OCI-LY7 (cell line): ENCODE data around the gene COL15A1. TPM values are rescaled to one million over a fixed set of nuclear protein-coding genes. Genes with fewer than 3 reads are reported as not detected.

Experiments used
- BruUV-seq: library from RNA; stranded (reverse); fragments of 400-500 nt; replicated peaks from 2 replicates; lab custom pipeline; 2021; lab: Mats Ljungman, UMichigan
- CTCF ChIA-PET: fragments of 300-600 bp; sonication (Branson Sonifier 250); formaldehyde crosslinking; loops from one replicate; lab custom pipeline; 2022; ENCODE audit warnings: antibody characterized with exemption; ENCODE audit not compliant: unreplicated experiment; lab: Charles Lee
- POLR2A ChIA-PET: fragments of 300-600 bp; sonication (Branson Sonifier 250); formaldehyde crosslinking; loops from one replicate; lab custom pipeline; 2022; ENCODE audit warnings: antibody characterized with exemption; lab: Charles Lee
- DNase-seq: peaks from one replicate; pipeline ENCODE4 v3.0.0-alpha.2; 2015; ENCODE audit warnings: low spot score
- H2AFZ ChIP-seq: fragments of 200-600 bp; sonication (generic), shearing (Covaris generic); 2 replicates; pipeline ENCODE4 v1.6.1; 2014; ENCODE audit warnings: mild to moderate bottlenecking, antibody characterized with exemption, low read length, moderate library complexity
- H3K27ac ChIP-seq: fragments of 200-600 bp; sonication (generic); 2 replicates; pipeline ENCODE4 v1.5.1; 2014; ENCODE audit warnings: mixed run types, low read depth, mild to moderate bottlenecking, moderate library complexity, low read length, inconsistent platforms; ENCODE audit not compliant: poor library complexity, severe bottlenecking
- H3K36me3 ChIP-seq: fragments of 200-600 bp; sonication (generic); 2 replicates; pipeline ENCODE4 v1.6.1; 2014; ENCODE audit warnings: mild to moderate bottlenecking, antibody characterized with exemption, low read length, moderate library complexity, mixed read lengths; ENCODE audit not compliant: insufficient read depth
- H3K4me1 ChIP-seq: fragments of 200-600 bp; sonication (generic); 2 replicates; pipeline ENCODE4 v1.5.1; 2014; ENCODE audit warnings: mild to moderate bottlenecking, low read length; ENCODE audit not compliant: insufficient read depth, poor library complexity, severe bottlenecking
- H3K4me2 ChIP-seq: fragments of 200-600 bp; sonication (generic); 2 replicates; pipeline ENCODE4 v1.6.1; 2014; ENCODE audit warnings: mild to moderate bottlenecking, low read length
- H3K4me3 ChIP-seq: fragments of 200-600 bp; sonication (generic); 2 replicates; pipeline ENCODE4 v1.5.1; 2014; ENCODE audit warnings: mild to moderate bottlenecking, low read depth, low read length; ENCODE audit not compliant: poor library complexity, severe bottlenecking
- H3K79me2 ChIP-seq: fragments of 200-600 bp; sonication (generic); 2 replicates; pipeline ENCODE4 v1.6.1; 2016; ENCODE audit warnings: low read depth, mild to moderate bottlenecking, low read length, moderate library complexity, mixed read lengths; ENCODE audit not compliant: insufficient read depth
- H3K9me2 ChIP-seq: fragments of 200-600 bp; sonication (generic); 2 replicates; pipeline ENCODE4 v1.6.1; 2016; ENCODE audit warnings: mild to moderate bottlenecking, low read length, mixed read lengths; ENCODE audit not compliant: insufficient read depth
- H3K9me3 ChIP-seq: fragments of 200-600 bp; sonication (generic); 2 replicates; pipeline ENCODE4 v1.6.1; 2014; ENCODE audit warnings: mild to moderate bottlenecking, mixed run types, low read length, mixed read lengths
- H4K20me1 ChIP-seq: fragments of 200-600 bp; sonication (generic); 2 replicates; pipeline ENCODE4 v1.6.1; 2014; ENCODE audit warnings: mild to moderate bottlenecking, antibody characterized with exemption, low read length, moderate library complexity, mixed read lengths; ENCODE audit not compliant: insufficient read depth
- CTCF ChIP-seq: fragments of 200-600 bp; sonication (generic); conservative IDR thresholded peaks from 2 replicates; pipeline ENCODE4 v1.5.1; 2014; ENCODE audit warnings: mild to moderate bottlenecking, antibody characterized with exemption, low read length, moderate library complexity, mixed read lengths
- EZH2phosphoT487 ChIP-seq: fragments of 200-600 bp; sonication (generic); IDR thresholded peaks from 2 replicates; pipeline ENCODE4 v1.6.1; 2018; ENCODE audit warnings: low read depth, borderline replicate concordance, mild to moderate bottlenecking, mixed run types, antibody characterized with exemption, low read length, moderate library complexity, mixed read lengths
- intact Hi-C: fragments of 100-400 bp; cut with micrococcal nuclease; formaldehyde crosslinking; loops from one replicate; pipeline ENCODE4 v1.10.0; 2022; ENCODE audit not compliant: unreplicated experiment
- total RNA-seq, 2 experiments: library from RNA; depleted of rRNA in 1 of 2; stranded (reverse); fragments of >200 nt in 1 of 2; shearing (Covaris generic) in 1 of 2; gene quantifications; 2 replicates each; pipeline ENCODE4 v1.2.3, GENCODE V29; 2014 to 2022

COL15A1 gene
- total RNA-seq, 2 experiments from 2014 or later = not detected

- Histone ChIP-seq H3K9me2 (no peaks in the 10 kb centered on the region), H3K4me3 (no peak overlapping the region), H3K79me2 (no peaks in the 10 kb centered on the region), H3K9me3 (no peaks in the 10 kb centered on the region; the same call in 1 of the 2 replicates), H2AFZ (no peak overlapping the region), H3K27ac (no peak overlapping the region), H3K4me1 (peaks cover 1% of the 10 kb centered on the region), H3K4me2 (no peak overlapping the region), H3K36me3 (no peaks in the 10 kb centered on the region; the same call in 1 of the 2 replicates), H4K20me1 (no peaks in the 10 kb centered on the region)
- ChIA-PET POLR2A (interaction anchor here (1.3 kb wide), 1 partner anchor 12 kb away, joined by 3 read pairs; no protein-coding TSS in a partner anchor), CTCF (interaction anchor here (0.7 kb wide), 1 partner anchor 78 kb away, joined by 3 read pairs; no protein-coding TSS in a partner anchor)
- BruUV-seq = no TSS peak
- intact Hi-C loops = no loop called here
- no peak for TF ChIP-seq EZH2phosphoT487
- no peak for TF ChIP-seq CTCF
- DNase-seq = no peak
Measured at GRCh38 chr9:99051851-99052250, 108.1 kb downstream of the COL15A1 start.

DNA sequence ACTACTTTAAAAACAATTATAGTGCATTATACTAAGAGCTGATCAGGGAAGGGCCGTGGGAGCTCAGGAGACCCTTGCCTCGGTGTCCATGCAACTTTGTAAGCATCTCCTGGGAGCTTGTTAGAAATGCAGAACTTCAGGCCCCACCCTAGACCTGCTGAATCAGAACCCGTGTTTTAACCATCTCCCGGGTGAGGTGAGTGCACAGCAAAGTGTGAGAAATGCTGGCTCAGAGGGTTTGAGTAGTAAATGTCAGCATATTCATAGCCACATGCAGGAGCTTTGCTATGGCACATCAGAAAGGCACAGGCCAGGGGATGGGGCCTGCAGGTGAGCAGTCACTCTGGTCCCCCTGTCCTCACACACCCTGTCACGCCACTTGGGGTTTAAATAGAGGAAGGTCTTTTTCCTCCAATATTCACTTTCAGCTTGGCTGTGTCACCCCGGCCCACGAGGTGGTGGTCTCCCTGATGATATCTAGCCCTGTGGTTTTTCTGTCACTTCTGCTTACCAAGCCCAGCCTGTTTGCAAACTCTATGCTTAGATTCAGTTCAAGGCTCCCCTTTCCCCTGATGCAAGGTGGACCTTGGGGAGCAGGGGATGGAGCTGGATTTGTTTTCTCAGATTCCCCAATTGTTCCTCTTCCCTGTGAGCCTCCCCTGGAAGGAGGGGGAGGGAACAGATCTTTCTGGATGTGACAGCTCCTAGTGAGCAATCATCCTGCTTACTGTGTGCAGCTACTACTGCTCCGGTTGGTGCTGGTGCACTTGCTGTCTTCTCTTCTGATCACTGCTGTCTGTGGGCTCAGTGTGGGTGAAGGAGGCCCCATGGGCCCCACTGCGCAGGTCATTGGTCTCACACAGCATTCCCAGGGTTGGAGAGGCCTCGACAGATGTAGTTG, 109.4 kb downstream of the COL15A1 start:
- no peaks in the 10 kb centered on the region; the same call in 1 of the 2 replicates for H3K9me3 ChIP-seq
- H3K36me3 ChIP-seq = no peaks in the 10 kb centered on the region; the same call in 1 of the 2 replicates
- BruUV-seq = no TSS peak
- H2AFZ ChIP-seq = no peak overlapping the region
- POLR2A ChIA-PET = interaction anchor here (0.6 to 1.3 kb wide), 3 partner anchors 8 to 80 kb away, joined by 3 read pairs; no protein-coding TSS in a partner anchor
- no peaks in the 10 kb centered on the region for H3K9me2 ChIP-seq
- CTCF ChIA-PET = no interaction called here
- no peak for TF ChIP-seq CTCF
- no peak for TF ChIP-seq EZH2phosphoT487
- H3K4me1 ChIP-seq = peaks cover 13% of the 10 kb centered on the region
- H4K20me1 ChIP-seq = no peaks in the 10 kb centered on the region
- H3K4me2 ChIP-seq = no peak overlapping the region
- intact Hi-C loops = no loop called here
- no peak overlapping the region for H3K4me3 ChIP-seq
- no peak for DNase-seq
- no peak overlapping the region for H3K27ac ChIP-seq
- no peaks in the 10 kb centered on the region for H3K79me2 ChIP-seq
